ENCODE results near the gene PTPRCAP.

The PTPRCAP gene

GRCh38 chr11:67464411-67465188, 27.1 kb upstream of the PTPRCAP start:
- DNase-seq, result peak; percentile 93

- DNase-seq, result no peak
Measured at GRCh38 chr11:67463680-67464410, 26.4 kb upstream of the PTPRCAP start.

- DNase-seq, result no peak
Measured at GRCh38 chr11:67463186-67463585, 25.7 kb upstream of the PTPRCAP start.

GRCh38 chr11:67458266-67458665, 20.8 kb upstream of the PTPRCAP start:
- no peak for DNase-seq

- no peak for DNase-seq
Measured at GRCh38 chr11:67457453-67457852, 20.0 kb upstream of the PTPRCAP start.

- no peak for DNase-seq
Measured at GRCh38 chr11:67456068-67456705, 18.7 kb upstream of the PTPRCAP start.

- DNase-seq, result no peak
Measured at GRCh38 chr11:67455054-67455453, 17.6 kb upstream of the PTPRCAP start, which contains the start of gene CABP4. TSS of gene CABP4 (plus strand) at chr11:67455354. CDS start at chr11:67455424, 70 bp downstream.

- no peak for DNase-seq
Measured at GRCh38 chr11:67453816-67454732, 16.6 kb upstream of the PTPRCAP start.

GRCh38 chr11:67452141-67452952, 14.9 kb upstream of the PTPRCAP start, which contains the start of gene GPR152:
TSS of gene GPR152 (minus strand) at chr11:67452729. CDS start at chr11:67452724, 5 bp downstream.
- no peak for DNase-seq

- no peak for DNase-seq
Measured at GRCh38 chr11:67451658-67451976, 14.1 kb upstream of the PTPRCAP start.

GRCh38 chr11:67450796-67451657, 13.5 kb upstream of the PTPRCAP start:
- DNase-seq, result no peak

GRCh38 chr11:67449116-67449844, 11.8 kb upstream of the PTPRCAP start:
- no peak for DNase-seq

GRCh38 chr11:67448220-67448609, 10.7 kb upstream of the PTPRCAP start:
- DNase-seq, result no peak

GRCh38 chr11:67445515-67445914, 8.0 kb upstream of the PTPRCAP start:
- DNase-seq, result no peak

- no peak for DNase-seq
Measured at GRCh38 chr11:67442504-67443404, 5.3 kb upstream of the PTPRCAP start.

- DNase-seq, result no peak
Measured at GRCh38 chr11:67441731-67442351, 4.4 kb upstream of the PTPRCAP start.

- DNase-seq, result no peak
Measured at GRCh38 chr11:67441098-67441563, 3.6 kb upstream of the PTPRCAP start.

Data from CD4-positive, alpha-beta T cell treated with Interleukin-4 for 4 hours (primary cell).